GM19452 (cell line): ENCODE measurements around the gene DENND2A.
"Not testable (repeated sequence)": the region's sequence is repeated elsewhere in the genome, so short reads cannot be mapped to it uniquely, and the experiment has no call there.

ENCODE experiments used
- ATAC-seq: cut with Tn5 transposase; IDR thresholded peaks from one replicate; pipeline ENCODE4 v1.9.1; 2021; ENCODE audit not compliant: unreplicated experiment

Gene DENND2A

GRCh38 chr7:140594131-140594691, 46.4 kb downstream of the DENND2A start:
- ATAC-seq = no peak

GRCh38 chr7:140593672-140593982, 47.0 kb downstream of the DENND2A start:
- peak; percentile 64 for ATAC-seq

DNA sequence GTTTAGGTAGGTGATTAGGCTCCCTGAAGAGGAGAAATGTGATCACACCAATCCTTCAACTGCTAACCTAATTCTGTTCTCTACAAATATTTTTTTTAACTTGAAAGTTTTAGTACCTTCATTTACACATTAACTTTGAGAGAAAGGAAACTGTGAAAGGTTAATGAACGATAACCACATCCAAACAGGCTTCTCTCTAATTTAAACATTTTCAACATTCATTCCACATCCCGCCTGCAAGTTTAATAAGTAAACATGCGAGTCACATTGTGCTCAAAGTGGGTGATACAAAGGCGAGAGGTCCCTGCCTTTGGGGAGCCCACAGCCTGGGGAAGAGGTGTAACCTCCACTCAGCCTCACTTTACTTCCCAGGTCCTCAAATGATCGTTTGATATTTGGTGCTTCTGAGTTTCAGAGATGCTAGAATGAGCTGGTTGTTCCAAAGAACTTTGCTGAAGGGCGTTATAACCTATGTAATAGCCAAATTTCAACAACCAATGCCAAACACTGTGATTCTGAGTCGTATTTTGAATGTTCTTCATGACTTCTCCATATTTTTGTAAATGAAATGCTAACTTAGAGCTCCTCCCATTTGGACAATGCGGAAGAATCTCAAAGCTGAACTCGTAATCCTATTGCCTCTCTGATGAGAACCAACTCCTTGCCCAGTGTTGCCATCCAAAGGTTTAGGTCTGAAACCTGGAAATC, 47.5 kb downstream of the DENND2A start:
- ATAC-seq = peak; percentile 66

GRCh38 chr7:140591180-140591902, 49.3 kb downstream of the DENND2A start:
- ATAC-seq = no peak

DNA sequence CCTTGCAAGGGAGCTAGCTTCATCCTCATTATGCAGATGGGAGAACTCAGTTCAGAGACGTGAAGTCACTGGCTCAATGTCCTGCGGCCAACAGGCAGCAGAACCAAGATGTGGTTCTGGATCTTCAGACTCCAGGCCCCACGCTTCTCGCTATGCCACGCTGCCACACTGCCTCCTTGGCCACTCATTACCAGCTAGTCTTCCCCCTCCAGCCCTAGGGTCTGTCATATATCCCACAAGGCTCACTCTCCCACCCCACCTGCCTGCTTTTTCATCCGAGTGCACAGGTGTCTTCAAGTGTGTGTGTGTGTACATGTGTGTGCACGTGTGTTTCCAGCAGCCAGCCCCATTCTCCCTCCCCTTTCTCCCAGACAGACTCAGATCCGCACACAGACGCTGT, 53.4 kb downstream of the DENND2A start:
- ATAC-seq = no peak

DNA sequence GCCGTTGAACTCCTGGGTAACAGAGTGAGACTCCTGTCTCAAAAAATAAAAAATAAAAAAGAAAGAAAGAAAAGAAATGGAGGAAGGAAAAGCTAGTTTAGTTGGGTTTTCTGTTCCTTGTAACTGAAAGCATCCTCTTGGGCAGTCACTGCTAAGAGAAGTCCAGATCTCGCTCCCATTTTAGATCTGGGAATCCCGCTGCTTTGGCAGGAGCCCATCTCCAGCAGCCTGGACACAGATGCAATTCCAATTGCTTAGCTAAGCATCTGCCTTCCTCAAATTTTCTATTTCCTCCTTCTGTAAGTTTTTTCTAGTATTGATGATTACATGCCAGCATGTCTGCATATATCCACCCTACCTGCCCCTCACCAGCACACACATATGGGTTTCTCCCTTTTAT, 54.1 kb downstream of the DENND2A start:
- no peak for ATAC-seq

DNA sequence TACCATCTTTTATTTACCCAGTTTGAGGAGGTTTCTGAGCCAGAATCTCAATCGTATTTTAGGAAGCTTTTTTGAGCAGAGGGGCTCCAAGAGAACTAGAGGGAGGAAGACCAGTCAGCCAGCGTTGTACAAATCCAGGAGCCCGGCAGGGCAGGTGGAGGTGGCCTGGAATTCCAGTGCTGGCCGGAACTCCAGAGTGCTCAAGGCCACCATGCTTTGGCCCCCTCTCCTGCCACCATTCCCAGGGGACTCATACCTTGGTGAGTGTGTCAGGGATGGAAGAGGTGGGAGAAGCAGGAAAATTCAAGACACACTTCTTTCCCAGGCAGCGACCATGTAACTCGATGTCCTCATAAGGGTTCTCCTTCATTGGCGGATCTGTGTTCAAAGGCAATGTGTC, 55.3 kb downstream of the DENND2A start:
- ATAC-seq = no peak

GRCh38 chr7:140584195-140584851, 56.3 kb downstream of the DENND2A start:
- ATAC-seq = no peak

- no peak for ATAC-seq
These were observed 59.2 kb downstream of the DENND2A start for GRCh38 chr7:140581411-140581810.

DNA sequence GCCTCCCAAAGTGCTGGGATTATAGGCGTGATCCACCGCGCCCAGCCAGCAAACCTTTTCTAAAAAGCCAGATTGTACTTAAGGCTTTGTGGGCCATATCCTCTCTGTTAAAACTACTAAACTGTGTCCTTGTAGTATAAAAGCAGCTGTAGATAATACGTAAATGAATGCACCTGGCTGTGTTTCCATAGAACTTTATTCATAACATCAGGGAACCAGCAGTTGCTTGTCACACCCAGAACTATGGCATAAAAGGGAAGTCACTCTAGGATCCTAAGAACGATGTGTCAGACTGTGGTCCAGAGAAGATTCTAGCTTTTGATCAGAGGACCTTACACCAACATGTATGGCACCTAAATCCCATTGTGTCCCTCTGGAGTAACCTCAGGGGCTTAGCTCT, 63.0 kb downstream of the DENND2A start:
- no peak for ATAC-seq

GRCh38 chr7:140576589-140576988, 64.0 kb downstream of the DENND2A start:
- ATAC-seq = no peak

DNA sequence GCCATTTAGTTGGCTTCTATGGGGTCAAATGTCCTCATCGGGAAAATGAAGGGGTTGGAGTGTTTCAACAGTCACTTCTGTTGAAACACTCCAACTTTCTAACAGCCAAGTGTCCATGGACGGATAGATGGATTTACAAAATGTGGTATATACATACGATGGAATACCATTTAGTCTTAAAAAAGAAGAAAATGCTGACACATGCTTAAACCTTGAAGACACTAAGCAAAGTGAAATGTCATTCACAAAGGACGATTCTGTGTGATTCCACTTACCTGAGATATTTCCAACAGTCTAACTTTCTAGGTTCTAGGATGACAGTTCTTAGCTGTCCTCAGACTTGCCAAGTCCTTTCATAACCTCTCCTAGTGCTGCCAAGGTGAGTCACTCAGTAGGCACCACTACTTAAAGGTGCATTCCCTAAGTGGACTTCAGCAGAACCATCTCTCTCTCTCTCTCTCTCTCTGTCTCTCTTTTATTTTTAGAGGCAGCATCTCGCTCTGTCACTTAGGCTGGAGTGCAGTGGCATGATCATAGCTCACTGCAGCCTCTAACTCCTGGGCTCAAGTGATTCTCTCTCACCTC, 69.0 kb downstream of the DENND2A start:
- ATAC-seq = no peak

GRCh38 chr7:140570120-140570519, 70.5 kb downstream of the DENND2A start:
- ATAC-seq = no peak

- no peak for ATAC-seq
These were observed 72.4 kb downstream of the DENND2A start for GRCh38 chr7:140568021-140568813.

DNA sequence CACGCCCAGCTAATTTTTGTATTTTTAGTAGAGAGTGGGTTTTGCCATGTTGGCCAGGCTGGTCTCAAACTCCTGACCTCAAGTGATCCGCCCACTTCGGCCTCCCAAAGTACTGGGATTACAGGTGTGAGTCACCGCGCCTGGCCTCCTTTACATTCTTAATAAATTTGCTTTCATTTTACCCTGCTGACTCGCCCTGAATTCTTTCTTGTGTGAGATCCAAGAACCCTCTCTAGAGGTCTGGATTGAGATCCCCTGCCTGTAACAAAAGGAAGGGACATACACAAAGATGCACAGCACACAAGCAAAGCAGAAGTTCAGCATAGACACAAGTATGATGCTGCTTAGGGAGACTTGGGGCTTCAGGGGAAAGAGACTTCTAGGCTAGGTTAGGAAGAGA, 74.4 kb downstream of the DENND2A start:
- not testable (repeated sequence) for ATAC-seq

DNA sequence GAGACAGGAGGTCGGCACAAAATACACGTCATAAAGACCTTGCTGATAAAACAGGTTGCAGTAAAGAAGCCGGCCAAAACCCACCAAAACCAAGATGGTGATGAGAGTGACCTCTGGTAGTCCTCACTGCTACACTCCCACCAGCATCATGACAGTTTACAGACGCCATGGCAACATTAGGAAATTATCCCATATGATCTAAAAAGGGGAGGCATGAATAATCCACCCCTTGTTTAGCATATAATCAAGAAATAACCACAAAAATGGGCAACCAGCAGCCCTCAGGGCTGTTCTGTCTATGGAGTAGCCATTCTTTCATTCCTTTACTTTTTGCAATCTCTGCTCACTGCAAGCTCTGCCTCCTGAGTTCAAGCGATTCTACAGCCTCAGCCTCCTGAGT, 74.9 kb downstream of the DENND2A start:
- ATAC-seq = not testable (repeated sequence)

- ATAC-seq = no peak
These were observed 76.0 kb downstream of the DENND2A start for GRCh38 chr7:140564643-140565042.

DNA sequence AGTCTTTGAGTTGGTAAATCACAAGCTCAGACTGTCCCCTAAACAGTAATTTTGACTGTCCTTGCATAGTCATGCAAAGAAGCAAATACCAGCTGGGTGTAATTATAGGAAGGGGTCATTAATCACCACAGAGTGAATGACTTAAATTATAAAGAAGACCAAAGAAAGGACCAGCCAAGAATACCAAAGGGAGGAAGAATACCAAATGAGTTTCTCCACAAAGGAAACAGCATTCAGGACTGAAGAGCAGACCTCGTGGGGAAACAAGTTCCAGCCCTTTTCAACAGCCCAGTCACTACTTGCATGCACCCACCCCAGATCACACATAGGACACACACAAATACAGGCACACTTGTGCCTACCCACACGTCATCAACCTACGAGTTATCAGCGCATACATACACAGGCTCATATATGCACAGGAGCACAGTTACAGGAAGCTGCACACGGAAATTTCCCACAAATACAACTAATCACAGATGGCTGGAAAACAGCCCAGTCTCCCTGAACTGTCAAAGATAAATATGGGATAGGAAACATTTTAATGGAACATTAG, 77.6 kb downstream of the DENND2A start:
- no peak for ATAC-seq

- ATAC-seq = no peak
These were observed 81.2 kb downstream of the DENND2A start for GRCh38 chr7:140559410-140559809.

GRCh38 chr7:140557809-140558518, 82.6 kb downstream of the DENND2A start:
- ATAC-seq = no peak
